HG02943 (cell line): Measurements from ENCODE around the gene CEMIP.

ENCODE experiments used
- ATAC-seq: cut with Tn5 transposase; IDR thresholded peaks from one replicate; pipeline ENCODE4 v1.9.1; 2021; ENCODE audit warnings: mild to moderate bottlenecking, low read depth, moderate library complexity; ENCODE audit not compliant: unreplicated experiment

Gene CEMIP, protein sequence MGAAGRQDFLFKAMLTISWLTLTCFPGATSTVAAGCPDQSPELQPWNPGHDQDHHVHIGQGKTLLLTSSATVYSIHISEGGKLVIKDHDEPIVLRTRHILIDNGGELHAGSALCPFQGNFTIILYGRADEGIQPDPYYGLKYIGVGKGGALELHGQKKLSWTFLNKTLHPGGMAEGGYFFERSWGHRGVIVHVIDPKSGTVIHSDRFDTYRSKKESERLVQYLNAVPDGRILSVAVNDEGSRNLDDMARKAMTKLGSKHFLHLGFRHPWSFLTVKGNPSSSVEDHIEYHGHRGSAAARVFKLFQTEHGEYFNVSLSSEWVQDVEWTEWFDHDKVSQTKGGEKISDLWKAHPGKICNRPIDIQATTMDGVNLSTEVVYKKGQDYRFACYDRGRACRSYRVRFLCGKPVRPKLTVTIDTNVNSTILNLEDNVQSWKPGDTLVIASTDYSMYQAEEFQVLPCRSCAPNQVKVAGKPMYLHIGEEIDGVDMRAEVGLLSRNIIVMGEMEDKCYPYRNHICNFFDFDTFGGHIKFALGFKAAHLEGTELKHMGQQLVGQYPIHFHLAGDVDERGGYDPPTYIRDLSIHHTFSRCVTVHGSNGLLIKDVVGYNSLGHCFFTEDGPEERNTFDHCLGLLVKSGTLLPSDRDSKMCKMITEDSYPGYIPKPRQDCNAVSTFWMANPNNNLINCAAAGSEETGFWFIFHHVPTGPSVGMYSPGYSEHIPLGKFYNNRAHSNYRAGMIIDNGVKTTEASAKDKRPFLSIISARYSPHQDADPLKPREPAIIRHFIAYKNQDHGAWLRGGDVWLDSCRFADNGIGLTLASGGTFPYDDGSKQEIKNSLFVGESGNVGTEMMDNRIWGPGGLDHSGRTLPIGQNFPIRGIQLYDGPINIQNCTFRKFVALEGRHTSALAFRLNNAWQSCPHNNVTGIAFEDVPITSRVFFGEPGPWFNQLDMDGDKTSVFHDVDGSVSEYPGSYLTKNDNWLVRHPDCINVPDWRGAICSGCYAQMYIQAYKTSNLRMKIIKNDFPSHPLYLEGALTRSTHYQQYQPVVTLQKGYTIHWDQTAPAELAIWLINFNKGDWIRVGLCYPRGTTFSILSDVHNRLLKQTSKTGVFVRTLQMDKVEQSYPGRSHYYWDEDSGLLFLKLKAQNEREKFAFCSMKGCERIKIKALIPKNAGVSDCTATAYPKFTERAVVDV (N-terminal part only)

GRCh38 chr15:80778964-80779657 lies at the start of gene CEMIP:
CEMIP (plus strand) TSS chr15:80779370; CDS start chr15:80873880, 94,510 bp downstream.
- ATAC-seq = no peak

- ATAC-seq = no peak
These were observed 48.8 kb upstream of the CEMIP start for GRCh38 chr15:80730387-80730786.

GRCh38 chr15:80730926-80731325 lies 48.2 kb upstream of the CEMIP start:
- ATAC-seq = no peak

DNA sequence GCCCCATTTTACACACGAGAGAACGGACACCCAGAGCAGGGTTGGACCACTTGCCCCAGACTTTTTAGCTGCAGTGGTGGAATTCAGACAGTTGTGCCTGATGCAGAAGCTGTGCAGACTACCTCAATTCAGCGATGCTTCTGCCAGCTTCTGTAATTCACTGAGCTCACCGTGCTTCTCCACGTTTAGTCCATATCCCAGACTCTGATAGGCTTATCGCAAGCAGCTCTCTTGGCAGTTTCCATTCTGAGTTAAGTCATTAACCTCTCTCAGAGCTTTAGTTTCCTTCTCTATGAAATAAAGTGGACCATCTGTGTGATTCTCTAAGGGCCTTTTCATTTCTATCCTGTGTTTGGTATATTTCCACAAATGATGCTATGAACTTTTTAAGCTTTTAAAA lies 47.0 kb upstream of the CEMIP start:
- no peak for ATAC-seq

DNA sequence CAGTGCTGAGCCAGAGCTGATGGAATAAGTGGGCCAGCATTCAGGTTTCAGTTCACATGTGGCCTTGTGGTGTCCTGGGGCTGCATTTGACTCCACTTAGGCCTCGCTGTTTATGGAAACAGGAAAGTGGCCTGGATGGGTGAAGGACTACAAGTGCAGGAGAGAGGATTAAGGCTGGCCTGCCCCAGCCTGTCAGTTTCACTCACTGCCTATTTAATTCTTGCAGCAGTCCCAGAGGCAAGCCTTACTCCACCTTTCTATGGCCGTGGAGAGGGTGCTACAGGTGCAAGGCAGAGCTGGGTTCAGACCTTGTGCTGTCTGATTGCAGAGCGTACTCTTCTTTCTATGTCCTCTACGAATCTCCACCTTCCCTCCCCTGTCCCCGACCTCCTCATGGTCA lies 46.4 kb upstream of the CEMIP start:
- ATAC-seq = no peak

GRCh38 chr15:80733460-80733859 lies 45.7 kb upstream of the CEMIP start:
- no peak for ATAC-seq

DNA sequence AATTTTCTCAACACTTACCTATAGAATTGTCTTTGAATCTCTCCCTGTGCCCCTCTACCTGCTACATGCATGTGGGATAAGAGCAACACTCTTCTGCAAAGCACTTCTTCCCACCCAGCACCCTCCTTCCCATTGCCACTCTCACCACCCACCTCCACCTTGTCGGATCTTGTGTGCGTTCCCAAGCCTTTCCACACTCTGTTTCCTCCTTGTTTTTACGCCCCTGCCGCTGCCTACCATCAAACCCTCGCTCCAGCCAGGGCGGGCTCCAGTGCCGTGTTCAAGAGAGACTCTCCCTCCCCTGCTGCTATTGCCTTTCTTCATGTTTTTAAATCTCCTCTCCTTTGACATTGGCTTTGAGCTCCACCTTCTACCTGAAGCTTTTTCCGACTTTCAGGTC lies 43.8 kb upstream of the CEMIP start:
- ATAC-seq = no peak

GRCh38 chr15:80736560-80736959 lies 42.6 kb upstream of the CEMIP start:
- no peak for ATAC-seq

DNA sequence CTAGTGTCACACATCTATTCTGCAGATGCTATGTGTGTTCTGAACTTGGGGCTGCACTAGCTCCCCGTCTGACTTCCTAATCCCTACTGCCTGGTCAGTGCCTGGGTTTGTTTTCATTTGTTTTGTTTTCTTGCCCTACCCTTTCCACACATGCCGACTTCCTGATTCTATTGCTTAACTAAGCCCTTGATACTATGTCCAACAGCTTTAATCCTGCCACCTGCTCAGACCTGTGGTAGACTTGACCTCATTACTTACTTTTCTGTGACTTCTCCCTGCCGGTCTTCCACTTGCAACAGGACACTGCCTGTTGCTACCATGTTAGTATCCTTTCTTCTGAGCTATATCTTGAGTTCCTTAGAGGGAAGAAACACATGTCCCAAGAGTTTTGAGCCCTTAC lies 39.3 kb upstream of the CEMIP start:
- ATAC-seq = no peak

GRCh38 chr15:80742081-80742480 lies 37.1 kb upstream of the CEMIP start:
- ATAC-seq = no peak

- ATAC-seq = no peak
These were observed 35.9 kb upstream of the CEMIP start for GRCh38 chr15:80743189-80743833.

DNA sequence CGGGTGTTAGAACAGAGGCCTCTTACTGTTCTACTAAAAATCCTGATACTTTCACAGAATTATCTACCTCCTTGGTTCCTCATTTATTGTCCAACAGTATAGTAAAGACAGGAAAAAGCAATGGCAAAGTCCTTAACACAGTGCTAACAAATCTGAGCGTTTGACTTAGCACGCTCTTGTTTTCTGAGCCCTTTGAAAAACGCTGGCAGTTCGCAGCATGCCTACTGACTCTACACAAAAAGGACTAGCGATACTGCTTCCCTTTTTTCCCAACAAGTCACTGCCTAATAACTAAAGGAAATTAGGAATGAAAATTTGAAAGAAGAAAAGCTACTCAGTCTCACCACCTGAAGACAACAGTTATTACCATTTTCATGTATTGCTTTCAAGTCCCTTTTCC lies 34.8 kb upstream of the CEMIP start:
- ATAC-seq = no peak

- ATAC-seq = no peak
These were observed 34.3 kb upstream of the CEMIP start for GRCh38 chr15:80744826-80745225.

GRCh38 chr15:80745888-80746287 lies 33.3 kb upstream of the CEMIP start:
- ATAC-seq = no peak

GRCh38 chr15:80747317-80748053 lies 31.7 kb upstream of the CEMIP start:
- no peak for ATAC-seq

- no peak for ATAC-seq
These were observed 29.6 kb upstream of the CEMIP start for GRCh38 chr15:80749589-80749988.

- ATAC-seq = no peak
These were observed 28.6 kb upstream of the CEMIP start for GRCh38 chr15:80750575-80750974.

- no peak for ATAC-seq
These were observed 27.0 kb upstream of the CEMIP start for GRCh38 chr15:80752204-80752603.

- no peak for ATAC-seq
These were observed 26.0 kb upstream of the CEMIP start for GRCh38 chr15:80753161-80753560.
